Stimulated activated CD8-positive, alpha-beta memory T cell treated with anti-CD3 and anti-CD28 coated beads, Interleukin-2, amount 100 ng/mL, for 48 hours (primary cell): ENCODE results near the gene COL25A1.
"Not testable (repeated sequence)": the region's sequence is repeated elsewhere in the genome, so short reads cannot be mapped to it uniquely, and the experiment has no call there.

Source experiments
- DNase-seq, 2 donors: peaks; one replicate each; pipeline ENCODE4 v3.0.0-alpha.2; 2020; ENCODE audit warnings: low read depth in 2 of 2

COL25A1 gene

DNA sequence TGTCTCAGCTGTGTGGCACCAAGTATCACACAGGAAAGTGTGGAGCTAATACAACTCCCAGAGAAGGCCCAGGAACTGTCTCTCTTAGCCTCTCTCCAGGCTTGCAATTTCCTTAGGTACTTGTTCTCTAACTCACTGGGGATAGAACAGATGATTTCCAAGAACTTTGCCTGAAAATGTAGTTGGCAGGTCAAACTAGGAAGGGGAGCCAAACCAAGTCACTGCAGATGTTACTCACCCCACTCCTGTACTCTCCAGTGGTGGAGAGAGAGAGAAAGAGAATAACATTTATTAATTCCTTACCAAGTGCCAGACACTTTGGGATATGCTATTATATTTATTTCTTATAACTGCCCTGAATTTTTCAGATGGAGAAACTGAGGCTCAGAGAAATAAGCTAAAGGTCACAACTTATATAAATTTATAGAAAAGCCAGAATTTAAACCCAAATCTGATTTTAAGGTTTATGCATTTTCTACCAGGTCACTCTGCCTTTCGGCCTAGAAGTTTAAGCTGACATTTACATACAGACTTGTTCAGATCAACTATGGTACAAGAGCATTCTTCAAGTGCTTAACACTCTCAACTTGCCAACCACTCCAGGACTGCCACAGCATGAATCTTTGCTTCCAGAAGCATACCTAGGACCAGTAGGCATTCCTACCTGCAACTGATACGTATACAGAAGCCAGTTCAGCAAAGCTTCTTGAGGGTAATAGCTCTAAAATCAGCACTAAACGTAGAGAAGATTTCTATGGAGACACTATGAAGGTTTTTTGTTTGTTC, 291.0 kb downstream of the COL25A1 start:
- DNase-seq: no peak

DNA sequence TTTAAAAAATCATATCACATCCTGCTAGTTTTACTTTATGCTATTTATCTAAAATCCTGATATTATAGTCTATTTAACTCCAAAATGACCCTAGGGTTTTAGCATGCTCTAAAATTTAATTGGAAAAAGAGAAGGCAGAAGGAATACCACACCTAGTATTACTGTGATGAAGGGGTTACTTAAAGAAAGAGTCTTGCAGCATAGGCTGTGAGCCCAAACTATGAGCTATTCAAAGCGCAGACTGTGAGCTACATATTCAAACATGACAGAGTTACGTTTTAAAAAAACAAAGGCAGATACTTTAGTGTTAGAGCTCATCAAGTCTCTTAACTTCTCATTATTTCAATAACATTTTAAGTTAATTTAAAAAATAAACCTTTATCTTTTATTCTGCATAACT, 291.9 kb downstream of the COL25A1 start:
- DNase-seq: no peak

DNA sequence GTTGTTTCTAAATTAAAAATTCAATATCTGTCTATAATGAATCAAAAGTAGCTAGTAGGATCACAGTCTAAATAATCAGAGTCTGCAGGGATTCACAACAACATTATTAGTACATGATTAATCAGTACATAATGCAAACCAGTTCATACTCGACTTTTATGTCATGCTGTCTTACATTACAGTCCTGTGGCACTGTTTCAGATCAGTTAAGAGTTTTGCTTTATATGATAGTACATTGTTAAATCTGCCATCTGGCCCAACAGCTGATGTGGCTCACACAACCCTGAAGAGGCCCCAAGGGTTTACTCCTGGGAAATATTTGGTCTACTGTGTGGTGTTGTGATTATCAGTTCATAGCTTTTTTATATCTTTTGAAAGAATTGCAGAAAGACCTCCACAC, 292.5 kb downstream of the COL25A1 start:
- DNase-seq: no peak

DNA sequence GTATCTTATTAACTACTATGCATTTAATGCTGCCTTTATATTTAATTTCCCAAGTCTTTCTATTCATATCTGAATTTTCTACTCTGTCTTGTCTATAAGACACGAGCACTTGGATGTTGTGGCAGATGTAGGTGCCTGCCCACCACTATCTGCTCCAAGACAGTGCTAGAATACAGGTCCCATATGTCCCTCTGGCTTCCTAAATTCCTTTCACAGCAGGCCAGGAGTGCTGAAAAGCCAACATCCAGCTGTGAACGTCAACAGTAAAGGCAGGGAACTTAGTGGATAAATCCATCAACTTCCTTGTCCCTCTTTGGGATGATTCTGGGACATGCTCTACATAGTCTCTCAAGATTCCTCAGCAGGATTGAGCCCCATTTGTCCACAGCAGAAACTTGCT, 294.5 kb downstream of the COL25A1 start:
- DNase-seq: no peak

DNA sequence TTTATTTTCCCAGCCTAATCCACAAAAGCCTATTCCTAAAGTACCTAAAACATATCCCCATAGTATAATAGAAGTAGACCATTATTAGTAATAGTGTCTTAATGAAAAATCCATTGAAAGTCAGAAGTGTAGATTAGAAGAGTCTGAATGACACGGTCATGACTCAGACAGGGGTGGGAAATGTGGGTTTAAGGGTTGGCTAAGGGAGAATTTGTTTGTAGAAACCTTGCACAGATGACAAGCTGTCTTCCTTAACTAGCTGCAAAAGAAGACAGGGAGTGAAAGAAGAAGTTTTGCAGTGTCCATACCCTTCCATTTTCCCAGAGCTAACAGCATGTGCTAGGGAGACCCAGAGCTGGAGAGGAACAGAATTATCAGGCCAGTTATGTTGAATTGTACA, 296.9 kb downstream of the COL25A1 start:
- DNase-seq: no peak

DNA sequence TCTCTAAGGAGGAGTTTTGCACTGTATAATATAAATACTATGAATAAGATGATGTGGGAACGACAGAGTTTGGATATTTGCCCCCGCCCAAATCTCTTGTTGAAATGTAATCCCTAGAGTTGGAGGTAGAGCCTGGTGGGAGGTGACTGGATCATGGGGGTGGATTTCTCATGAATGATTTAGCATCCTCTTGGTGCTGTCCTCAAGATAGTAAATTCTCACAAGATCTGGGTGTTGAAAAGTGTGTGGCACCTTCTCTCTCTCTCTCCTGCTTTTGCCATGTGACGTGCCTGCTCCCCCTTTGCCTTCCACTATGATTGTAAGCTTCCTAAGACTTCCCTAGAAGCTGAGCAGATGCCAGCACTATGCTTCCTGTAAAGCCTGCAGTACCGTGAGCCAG, 298.0 kb downstream of the COL25A1 start:
- no peak for DNase-seq

DNA sequence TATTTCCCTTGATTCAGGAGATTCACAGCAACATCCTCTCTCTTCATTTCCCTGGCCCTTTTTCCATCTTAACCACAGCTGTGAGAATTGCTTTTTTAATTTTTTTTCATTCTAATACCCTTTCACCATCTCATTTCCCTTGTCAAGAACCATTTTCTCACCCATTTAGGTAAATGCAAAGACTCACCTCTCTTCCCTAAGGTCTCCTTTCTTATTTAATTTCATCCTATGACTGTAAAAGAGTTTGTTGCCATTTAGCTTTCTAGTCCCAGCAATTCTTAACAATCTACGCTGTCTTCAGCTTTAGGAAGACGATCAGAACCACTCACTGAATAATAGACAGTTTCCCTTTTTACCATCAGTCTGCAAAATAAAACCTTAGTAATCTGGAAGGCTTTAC, 298.5 kb downstream of the COL25A1 start:
- DNase-seq: no peak

DNA sequence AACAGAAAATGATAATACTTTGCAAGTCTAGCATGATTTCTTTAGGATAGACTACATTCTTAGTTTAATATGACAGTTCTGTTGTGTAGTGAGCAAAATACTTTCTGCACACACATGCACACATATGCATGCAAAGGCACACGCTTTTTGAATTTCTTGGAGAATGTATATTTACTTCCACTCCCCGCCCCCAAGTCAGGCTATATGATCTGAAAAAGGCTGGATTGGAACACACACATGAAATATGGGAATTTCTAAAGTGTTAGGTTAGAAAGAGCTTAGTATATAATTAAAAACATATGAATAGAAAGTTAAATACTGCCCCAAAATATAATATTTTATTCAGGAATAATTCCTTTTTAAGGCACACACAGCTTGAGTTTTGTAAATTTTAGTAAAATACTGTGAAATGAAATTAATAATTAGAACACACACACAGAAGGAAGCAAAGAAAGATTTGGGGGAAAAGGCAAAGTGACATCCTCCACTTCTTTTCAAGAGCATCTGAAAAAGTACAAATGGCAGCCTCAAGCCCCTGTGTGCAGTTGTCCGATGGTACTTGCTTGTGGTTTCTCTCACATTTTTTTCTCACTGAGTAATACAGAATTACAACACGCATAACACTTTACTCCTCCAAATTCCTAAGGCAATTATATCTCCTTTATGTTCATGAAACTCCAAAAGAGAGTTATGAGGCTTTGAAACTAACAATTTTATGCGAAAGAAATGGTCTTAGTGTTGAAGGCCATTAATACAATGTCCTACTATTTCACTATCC, 310.7 kb downstream of the COL25A1 start:
- no peak for DNase-seq

DNA sequence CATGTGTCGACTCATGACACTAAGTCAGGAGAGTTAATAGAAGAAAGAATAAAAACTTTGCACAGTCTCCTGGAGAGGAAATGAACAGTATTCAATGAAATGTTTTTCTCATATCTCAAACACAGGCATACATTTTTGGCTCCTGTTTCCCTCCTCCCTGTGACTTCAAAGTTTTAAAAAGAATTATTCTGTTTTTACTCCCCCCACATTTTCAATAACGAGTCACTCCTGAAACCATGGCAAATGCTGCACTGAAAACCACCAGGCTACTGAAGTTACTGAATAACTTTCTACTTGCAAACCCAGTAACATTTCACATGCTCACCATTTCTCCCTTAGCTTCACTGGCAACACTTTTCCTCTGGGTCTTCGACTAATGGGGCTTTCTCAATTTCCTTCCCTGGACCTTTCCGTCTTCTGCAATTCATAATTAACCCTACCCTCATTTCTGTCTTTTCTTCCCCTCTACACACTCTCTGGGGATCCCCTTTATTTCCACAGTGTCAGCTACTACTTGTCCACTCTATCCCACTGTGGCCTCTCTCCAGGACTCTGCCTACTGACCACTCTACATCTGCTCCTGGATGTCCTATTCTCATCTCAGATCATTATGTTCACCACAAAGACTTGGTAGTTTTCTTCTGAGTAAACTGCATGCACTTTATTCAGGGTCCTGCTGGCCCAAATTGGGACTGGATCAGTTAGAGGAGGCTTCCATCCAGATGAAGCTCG, 313.8 kb downstream of the COL25A1 start:
- no peak for DNase-seq

DNA sequence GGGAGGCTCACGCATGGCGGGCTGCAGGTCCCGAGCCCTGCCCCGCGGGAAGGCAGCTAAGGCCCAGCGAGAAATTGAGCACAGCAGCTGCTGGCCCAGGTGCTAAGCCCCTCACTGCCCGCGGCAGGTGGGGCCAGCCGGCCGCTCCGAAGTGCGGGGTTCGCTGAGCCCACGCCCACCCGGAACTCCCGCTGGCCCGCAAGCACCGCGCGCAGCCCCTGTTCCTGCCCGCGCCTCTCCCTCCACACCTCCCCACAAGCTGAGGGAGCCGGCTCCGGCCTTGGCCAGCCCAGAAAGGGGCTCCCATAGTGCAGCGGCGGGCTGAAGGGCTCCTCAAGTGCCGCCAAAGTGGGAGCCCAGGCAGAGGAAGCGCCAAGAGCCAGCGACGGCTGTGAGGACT, 318.0 kb downstream of the COL25A1 start:
- DNase-seq: not testable (repeated sequence)

DNA sequence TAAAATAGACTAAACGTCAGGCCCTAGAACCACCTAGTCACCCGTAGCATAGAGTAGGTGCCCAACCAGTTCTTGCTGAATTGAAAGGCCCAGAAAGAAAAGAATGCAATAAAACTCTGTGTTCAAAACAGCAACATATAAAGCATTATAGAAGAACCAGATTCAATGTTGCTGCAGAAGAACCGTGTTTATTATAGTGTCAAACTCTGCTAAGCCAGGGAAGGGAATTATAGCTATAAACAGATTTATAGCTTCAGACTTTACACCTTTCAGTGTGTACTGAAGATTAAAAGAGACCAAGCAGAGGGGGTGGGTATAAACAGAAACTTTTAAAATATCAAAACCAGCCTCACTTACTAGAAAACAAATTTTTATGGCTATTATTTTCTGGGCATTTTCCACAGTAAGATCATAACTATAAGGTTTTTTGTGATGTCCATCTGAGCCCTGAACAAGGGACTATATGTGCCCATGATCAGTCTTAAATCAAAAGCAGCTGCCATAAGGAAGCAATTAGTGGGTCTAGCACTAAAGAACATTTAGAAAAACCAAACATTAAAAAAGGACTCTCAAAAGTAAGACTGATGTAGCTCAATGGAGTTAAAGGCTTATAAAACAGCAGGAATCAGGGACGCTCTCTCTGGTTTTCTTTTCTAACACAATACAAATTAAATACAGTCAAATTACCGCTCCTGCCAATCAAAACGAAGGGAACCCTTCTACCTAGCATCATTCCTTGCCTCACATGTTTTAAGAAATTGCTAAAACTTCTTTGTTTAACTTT, 319.9 kb downstream of the COL25A1 start:
- DNase-seq: no peak

DNA sequence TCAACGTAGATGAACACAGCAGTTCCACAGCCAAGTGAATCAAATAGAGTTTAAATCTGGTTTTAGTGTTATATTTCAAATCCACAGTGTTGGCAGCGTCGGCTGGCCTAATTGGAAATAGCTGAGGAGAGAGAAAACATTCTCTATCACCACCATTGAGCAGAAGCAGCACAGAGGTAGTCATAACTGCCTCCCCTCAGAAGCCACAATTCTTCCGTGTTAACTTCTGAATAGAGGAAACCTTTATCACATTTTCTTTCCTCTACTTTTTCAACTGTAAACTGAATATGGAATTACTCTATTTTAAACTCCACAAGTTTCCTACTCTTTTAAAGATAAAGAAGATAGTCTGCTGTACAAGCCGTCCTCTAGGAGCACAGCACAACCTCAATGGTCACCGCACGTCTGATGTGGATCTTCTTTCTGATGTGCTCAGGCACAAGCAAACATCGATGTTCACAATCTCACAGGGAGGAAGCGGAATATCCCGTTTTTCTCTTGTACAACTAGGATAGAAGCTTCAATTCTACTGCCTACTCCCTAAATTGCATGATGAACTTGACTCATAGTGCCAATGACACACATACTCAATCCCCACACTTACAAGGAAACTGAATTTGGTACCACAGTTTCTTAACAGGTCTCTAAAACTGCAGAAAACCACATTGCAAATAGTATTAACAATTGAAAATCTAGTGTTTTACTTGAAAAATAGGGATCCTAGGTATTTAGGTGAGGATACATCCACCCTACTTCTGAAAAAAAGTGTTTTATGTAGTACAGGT, 321.8 kb downstream of the COL25A1 start:
- no peak for DNase-seq

DNA sequence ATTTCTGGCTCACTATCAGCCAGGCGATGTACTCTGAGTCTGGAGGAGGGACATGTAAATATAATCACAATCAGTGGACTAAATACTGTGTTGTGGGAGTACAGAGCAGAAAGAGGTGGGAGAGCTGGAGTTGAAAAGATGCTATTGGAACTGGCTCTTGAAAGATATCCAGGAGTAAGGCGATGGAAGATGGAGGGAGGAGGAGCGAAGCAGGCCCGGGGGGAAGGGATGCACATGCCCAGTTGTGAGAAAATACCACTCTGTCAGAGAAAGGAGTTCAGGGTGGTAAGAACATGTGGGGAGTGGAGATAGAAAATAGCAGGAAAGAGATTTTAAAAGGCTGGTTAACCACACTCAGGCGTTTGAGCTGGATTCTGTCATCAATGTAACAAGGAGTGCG, 322.7 kb downstream of the COL25A1 start:
- no peak for DNase-seq

DNA sequence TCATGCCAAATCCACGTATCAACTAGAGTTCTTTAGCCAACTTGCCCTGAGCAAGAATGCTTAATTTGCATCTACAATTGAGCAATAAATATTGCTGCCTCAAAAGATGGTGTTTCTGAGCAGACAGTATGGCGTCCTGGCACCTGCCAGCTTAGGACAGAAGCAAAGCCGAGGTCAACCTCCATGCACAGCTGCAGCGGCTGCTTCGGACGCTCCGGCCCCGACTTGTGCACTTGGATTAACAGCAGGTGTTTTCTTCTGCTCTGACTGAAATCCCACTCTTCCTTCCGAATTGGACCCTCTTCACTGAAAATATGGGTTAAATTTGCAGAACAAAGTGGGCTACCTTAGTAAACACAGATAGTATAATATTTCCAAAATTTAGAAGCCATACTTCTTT, 324.4 kb downstream of the COL25A1 start:
- DNase-seq: no peak

DNA sequence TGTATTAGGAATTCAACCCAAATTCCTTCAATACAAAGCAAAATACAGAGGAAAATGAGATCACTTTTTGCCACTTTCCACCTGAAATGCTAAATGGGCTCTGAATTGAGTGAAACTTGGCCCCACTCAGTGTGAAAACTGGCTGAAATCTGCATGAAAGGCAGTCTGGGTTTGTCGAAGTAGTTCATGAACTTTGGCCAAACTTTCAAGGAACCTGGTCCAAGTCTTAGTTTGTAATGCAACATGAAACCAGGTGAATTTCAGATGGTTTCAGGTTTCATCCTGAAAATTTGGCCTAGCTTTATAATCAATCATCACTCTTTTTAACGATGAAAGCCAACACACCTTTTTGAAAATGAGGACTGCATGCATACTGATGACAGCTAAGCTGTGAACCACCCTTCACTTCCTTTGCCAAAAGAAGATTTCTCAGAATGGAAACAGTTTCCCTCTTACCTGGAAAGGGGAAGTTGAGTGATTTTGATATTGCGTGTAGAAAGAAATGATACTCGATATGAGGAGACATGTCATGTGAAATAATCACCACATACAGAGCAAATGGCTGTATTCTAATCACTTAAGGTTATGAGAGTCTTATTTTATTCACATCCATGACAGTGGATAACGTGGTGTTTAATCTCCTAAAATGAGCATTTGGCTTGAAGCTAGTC, 329.7 kb downstream of the COL25A1 start:
- DNase-seq: no peak

DNA sequence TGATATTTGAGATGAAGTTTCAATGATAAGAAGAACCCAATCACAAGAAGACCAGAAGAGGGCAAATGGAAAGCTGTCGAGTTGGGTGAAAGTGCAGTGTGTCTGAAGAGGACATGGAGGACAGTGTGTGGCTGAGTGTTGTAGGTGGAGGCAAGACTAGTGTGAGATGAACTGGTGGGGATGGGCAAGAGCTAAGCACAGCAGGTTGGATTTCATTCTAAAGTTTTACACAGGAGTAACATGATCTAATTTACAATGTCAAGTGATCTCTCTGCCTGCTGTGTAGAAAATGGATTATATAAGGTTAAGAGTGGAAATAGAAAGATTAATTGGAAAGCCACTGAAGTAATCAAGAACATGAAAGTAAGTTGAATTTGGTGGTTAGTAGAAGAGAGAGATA, 331.0 kb downstream of the COL25A1 start:
- DNase-seq: no peak

DNA sequence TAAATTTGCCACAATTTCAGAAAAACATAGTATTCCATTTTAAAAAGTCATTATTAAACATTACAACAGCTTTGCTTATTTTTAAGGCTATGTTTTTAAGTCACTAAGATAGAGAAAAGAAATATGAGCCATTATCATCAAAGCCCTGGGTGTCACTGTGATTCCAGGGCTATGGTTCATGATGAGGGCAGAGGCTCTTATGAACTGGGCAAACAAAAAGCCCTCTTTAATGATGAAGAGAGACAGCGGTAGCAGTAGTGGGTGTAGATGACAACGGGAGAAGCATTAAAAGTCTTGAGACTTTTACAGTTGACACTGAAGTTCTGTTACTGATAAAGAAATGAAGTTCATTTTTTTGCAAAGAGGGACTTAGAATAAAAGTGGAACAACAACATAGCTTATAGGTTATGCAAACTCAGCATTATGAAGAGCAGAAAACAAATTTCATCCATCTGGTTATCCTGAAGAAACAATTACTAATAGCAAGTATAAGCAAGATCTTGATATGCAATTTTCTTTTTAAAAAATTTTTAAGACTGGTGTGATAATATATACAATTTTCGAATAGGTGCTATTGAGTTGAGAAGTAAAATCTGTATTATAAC, 336.9 kb downstream of the COL25A1 start:
- no peak for DNase-seq

DNA sequence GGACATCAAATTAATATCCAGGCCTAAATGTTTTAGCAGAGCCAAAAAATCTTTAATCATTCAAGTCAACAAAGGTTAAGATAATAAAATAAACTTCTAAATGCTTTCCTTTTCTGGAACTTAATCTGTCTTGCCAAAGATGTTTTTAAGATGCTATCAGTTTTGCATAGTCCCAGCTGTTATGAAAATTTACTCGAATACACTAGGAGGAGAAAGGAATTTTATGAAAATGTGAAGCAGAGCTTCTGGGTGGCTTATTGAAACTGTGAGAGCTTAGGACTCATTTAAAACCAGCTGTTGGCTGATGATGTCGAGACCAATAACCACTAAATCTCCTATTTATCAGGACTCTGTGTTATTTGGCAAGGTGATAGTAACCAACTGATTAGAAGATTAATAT, 337.4 kb downstream of the COL25A1 start:
- DNase-seq: no peak

DNA sequence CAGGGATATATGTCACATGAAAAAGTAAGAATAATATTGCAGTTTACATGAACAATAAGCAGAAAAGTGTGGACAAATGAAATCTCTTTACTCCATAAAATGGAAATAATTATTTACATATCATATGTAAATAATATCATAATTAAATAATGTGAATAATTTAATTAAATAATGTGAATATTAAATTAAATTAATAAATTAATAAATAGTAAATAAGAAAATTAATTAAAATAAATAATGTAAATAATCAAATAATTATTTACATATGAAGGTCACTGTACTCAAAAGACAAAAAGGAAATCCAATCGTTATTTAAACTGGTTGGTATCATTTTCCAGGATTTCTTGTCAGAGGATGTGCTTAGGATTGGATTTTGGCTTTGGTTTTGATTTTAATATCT, 338.5 kb downstream of the COL25A1 start:
- no peak for DNase-seq

DNA sequence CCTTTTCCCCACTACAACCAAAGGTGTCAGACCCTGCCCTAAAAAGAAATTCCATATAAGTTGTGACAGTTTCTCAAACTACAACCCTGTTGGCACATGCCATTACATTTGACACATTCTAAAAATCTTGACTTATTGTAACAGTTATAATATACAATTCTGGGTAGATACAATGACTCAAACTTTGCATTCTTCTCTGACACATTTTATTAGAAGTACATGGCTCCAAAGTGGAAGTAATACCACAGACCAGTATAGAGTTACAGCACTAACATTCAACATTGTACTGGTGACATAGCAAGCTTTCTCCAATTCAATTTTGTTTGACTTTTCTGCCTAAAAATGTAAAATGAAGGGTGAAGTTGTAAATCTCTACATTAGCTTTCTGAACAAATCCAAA, 343.0 kb downstream of the COL25A1 start:
- no peak for DNase-seq
